Stimulated activated CD8-positive, alpha-beta memory T cell treated with anti-CD3 and anti-CD28 coated beads, Interleukin-4, amount 100 ng/mL, for 4 hours (primary cell): ENCODE results near the gene SULT1A3.
"Not testable (repeated sequence)": the region's sequence is repeated elsewhere in the genome, so short reads cannot be mapped to it uniquely, and the experiment has no call there.

Experiments used
- DNase-seq, 2 donors: peaks; one replicate each; pipeline ENCODE4 v3.0.0-alpha.2; 2020; ENCODE audit warnings: low read depth in 2 of 2, low spot score in 1 of 2

Gene SULT1A3

GRCh38 chr16:30186782-30187555 lies 12.1 kb upstream of the SULT1A3 start:
- peak; percentile 73 to 83 for DNase-seq

- DNase-seq: no peak
Observed at GRCh38 chr16:30187556-30187865, 11.5 kb upstream of the SULT1A3 start.

- DNase-seq: no peak
Observed at GRCh38 chr16:30187971-30188561, 11.0 kb upstream of the SULT1A3 start.

DNA sequence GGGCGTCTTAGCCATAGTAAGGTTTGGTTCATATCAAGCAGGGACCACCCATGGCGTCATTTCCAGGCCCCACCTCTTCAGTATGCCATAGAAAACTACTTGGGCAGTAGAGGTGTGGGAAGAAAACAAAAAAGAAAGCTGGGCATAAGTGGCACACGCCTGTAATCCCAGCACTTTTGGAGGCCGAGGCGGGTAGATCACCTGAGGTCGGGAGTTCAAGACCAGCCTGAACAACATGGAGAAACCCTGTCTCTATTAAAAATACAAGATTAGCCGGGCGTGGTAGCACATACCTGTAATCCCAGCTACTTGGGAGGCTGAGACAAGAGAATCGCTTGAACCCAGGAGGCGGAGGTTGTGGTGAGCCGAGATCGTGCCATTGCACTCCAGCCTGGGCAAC lies 7.9 kb upstream of the SULT1A3 start:
- DNase-seq: not testable (repeated sequence)

DNA sequence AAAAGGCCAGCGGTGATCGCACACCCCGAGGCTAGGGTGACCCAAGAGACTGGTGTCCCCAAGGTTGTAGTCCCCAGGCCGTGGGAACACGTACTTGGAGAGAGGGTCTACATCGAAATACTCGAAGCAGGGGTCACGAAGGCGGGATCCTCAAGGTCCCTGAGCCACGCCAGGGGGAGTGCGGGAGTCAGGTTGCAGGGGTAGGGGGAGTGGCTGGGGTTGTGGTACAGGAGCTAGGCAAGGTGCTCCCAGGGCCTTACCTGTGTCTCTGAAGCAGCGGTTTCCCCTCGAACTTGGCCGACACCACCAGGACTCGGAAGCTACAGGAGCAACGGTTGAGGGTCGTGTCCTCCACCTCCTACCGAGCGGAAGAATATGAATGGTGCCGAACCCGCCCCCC lies 6.0 kb upstream of the SULT1A3 start:
- DNase-seq: not testable (repeated sequence)

DNA sequence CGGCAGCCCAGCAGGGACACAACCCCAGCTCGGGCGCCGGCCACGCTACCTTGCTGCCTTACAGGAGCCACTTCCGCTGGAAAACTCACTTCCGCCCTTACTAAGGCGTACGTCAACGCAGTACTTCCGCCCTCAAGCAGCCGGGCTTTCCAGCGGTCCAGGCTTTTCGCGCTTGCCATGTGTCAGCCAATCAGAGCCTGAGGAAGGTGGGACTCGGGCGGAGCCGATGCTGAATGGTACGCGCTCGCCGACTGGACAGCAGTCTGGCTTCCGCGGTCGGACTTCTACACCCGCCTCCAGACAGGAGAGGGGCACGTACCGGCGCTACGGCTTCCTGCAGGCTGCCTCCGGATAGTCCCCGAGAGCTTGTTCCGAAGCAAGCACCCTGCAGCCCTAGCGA lies 5.4 kb upstream of the SULT1A3 start, which contains the start of the genes BOLA2B and SLX1A:
TSS of gene BOLA2B (minus strand) at position 52 of the 400 bp plus-strand sequence. CDS start 71 bp downstream, outside the sequence.
TSS of gene SLX1A (plus strand) at position 261 of the 400 bp plus-strand sequence. CDS start 210 bp downstream, outside the sequence.
- not testable (repeated sequence) for DNase-seq

DNA sequence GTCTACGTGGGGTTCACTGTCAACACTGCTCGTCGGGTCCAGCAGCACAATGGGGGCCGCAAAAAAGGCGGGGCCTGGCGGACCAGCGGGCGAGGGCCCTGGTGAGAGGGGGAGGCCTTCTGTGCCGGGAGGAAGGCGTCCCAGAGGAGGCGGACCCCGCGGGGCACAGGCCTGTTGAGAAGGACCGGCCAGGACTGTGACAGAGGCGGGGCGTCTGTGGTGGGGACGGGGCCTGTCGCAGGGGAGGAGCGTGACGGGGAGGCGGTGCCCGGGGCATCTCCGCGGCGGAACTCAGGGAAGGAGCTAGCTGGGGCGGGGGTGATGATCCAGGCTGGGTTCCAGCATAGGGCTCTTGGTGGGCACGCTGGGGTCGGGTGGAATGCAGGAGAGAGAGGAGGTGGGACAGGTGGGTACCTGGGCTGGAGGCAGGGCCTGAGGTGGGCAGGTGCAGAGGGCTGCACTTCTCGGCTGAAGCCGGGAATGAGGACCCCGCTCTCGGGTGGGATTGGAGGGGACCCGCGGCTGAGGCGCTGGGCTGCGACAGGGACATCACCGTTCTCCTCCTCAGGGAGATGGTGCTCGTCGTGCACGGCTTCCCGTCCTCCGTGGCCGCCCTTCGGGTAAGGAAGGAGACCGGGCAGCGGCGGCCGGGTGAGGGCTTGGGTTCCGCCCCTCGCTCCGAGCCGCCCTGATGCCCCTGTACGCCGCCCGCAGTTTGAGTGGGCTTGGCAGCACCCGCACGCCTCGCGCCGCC lies 4.7 kb upstream of the SULT1A3 start:
- DNase-seq: not testable (repeated sequence)

DNA sequence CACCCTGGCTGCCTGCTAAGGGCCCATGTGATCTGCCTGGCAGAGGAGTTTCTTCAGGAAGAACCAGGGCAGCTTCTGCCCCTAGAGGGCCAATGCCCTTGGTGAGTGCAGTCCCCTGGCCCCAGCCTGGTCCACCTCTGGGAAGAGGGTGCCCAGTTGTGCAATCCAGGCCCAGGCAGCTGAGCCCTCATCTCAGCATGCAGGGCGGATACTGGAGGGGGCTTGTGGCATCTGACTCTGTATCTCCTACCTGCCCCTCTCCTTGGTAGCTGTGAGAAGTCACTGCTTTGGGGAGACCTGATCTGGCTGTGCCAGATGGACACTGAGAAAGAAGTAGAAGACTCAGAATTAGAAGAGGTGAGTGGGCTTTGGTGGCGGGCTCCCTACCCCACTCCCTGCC lies 2.1 kb upstream of the SULT1A3 start:
- not testable (repeated sequence) for DNase-seq

- not testable (repeated sequence) for DNase-seq
Observed at GRCh38 chr16:30199608-30200343, 721 bp downstream of the SULT1A3 start.

DNA sequence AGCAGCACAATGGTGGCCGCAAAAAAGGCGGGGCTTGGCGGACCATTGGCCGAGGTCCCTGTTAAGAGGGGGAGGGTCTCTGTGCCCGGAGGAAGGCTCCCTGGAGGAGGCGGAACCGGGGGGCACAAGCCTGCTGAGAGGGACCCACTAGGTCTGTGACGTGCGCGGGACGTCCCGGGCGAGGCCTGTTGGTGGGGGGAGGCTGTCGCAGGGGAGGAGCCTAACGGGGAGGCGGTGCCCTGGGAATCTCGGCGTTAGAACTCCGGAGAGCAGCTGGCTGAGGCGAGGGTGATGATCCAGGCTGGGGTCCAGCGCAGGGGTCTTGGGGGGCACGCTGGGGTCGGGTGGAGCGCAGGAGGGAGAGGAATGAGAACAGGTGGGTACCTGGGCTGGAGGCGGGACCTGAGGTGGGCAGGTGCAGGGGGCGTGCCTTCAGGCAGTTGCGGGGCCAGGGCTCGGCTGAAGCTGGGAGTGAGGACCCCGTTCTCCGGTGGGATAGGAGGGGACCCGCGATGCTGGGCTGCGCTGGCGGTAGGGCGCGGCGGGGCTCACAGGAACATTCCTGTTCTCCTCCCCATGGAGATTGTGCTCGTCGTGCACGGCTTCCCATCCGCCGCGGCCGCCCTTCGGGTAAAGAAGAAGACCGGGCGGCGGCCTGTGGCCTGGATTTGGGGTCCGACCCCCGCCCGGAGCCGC lies 6.6 kb downstream of the SULT1A3 start:
- not testable (repeated sequence) for DNase-seq

- DNase-seq: not testable (repeated sequence)
Observed at GRCh38 chr16:30206252-30206651, 7.2 kb downstream of the SULT1A3 start.

- DNase-seq: not testable (repeated sequence)
Observed at GRCh38 chr16:30207063-30207704, 8.1 kb downstream of the SULT1A3 start.

- DNase-seq: not testable (repeated sequence)
Observed at GRCh38 chr16:30209032-30209431, 10.0 kb downstream of the SULT1A3 start.

GRCh38 chr16:30211414-30211813 lies 12.4 kb downstream of the SULT1A3 start:
- not testable (repeated sequence) for DNase-seq

- not testable (repeated sequence) for DNase-seq
Observed at GRCh38 chr16:30217082-30217481, 18.0 kb downstream of the SULT1A3 start.

- not testable (repeated sequence) for DNase-seq
Observed at GRCh38 chr16:30248379-30248778, 49.3 kb downstream of the SULT1A3 start, which contains the start of gene NPIPB13. TSS of gene NPIPB13 (minus strand) at chr16:30248479. CDS start at chr16:30245573, 2,906 bp downstream.
